Trophoblast cell (in vitro differentiated cells and primary cell): ENCODE measurements around the gene NTM.

Experiments used
- DNase-seq, 2 donors: peaks; one replicate each; pipeline ENCODE4 v3.0.0-alpha.2; 2016
- H2AFZ ChIP-seq: 2 replicates; pipeline ENCODE4 v1.6.1; 2013; ENCODE audit warnings: low read length, moderate library complexity, mild to moderate bottlenecking; ENCODE audit not compliant: insufficient read depth, poor library complexity
- H2AK5ac ChIP-seq: 2 replicates; pipeline ENCODE4 v1.6.1; 2013; ENCODE audit warnings: mild to moderate bottlenecking, low read length
- H2BK120ac ChIP-seq: 2 replicates; pipeline ENCODE4 v1.6.1; 2013; ENCODE audit warnings: low read length, mild to moderate bottlenecking, moderate library complexity; ENCODE audit not compliant: insufficient read depth, poor library complexity
- H2BK12ac ChIP-seq: 2 replicates; pipeline ENCODE4 v1.6.1; 2013; ENCODE audit warnings: mild to moderate bottlenecking, low read length, moderate library complexity
- H2BK5ac ChIP-seq: 2 replicates; pipeline ENCODE4 v1.6.1; 2013; ENCODE audit warnings: low read length, low read depth, moderate library complexity, mild to moderate bottlenecking; ENCODE audit not compliant: poor library complexity
- H3K14ac ChIP-seq: 2 replicates; pipeline ENCODE4 v1.6.1; 2013; ENCODE audit warnings: mild to moderate bottlenecking, low read length
- H3K18ac ChIP-seq: 2 replicates; pipeline ENCODE4 v1.6.1; 2013; ENCODE audit warnings: mild to moderate bottlenecking, low read length
- H3K23ac ChIP-seq: 2 replicates; pipeline ENCODE4 v1.6.1; 2013; ENCODE audit warnings: low read length
- H3K27ac ChIP-seq: 2 replicates; pipeline ENCODE4 v1.5.1; 2013; ENCODE audit warnings: low read depth, mild to moderate bottlenecking, inconsistent platforms, low read length, moderate library complexity
- H3K27me3 ChIP-seq: 2 replicates; pipeline ENCODE4 v1.6.1; 2013; ENCODE audit warnings: inconsistent platforms, mild to moderate bottlenecking, low read length, moderate library complexity; ENCODE audit not compliant: insufficient read depth
- H3K36me3 ChIP-seq, 2 experiments: 1 replicate in 1 of 2; 2 replicates in 1 of 2; pipeline ENCODE4 v1.6.1; 2013; ENCODE audit warnings: low read length in 2 of 2, mild to moderate bottlenecking in 2 of 2, moderate library complexity in 1 of 2; ENCODE audit not compliant: insufficient read depth in 2 of 2, control insufficient read depth in 1 of 2
- H3K4ac ChIP-seq: 2 replicates; pipeline ENCODE4 v1.6.1; 2013; ENCODE audit warnings: low read depth, mild to moderate bottlenecking, low read length, moderate library complexity
- H3K4me1 ChIP-seq, 2 experiments: 1 replicate in 1 of 2; 2 replicates in 1 of 2; pipeline ENCODE4 v1.6.1; 2013; ENCODE audit warnings: low read length in 2 of 2, mild to moderate bottlenecking in 2 of 2, moderate library complexity in 1 of 2; ENCODE audit not compliant: insufficient read depth in 2 of 2, control insufficient read depth in 1 of 2
- H3K4me2 ChIP-seq: 2 replicates; pipeline ENCODE4 v1.6.1; 2013; ENCODE audit warnings: inconsistent platforms, mild to moderate bottlenecking, low read length, moderate library complexity
- H3K4me3 ChIP-seq: 2 replicates; pipeline ENCODE4 v1.5.1; 2013; ENCODE audit warnings: mild to moderate bottlenecking, low read depth, low read length, inconsistent platforms
- H3K79me1 ChIP-seq: one replicate; pipeline ENCODE4 v1.6.1; 2013; ENCODE audit warnings: low read length
- H3K79me2 ChIP-seq: 2 replicates; pipeline ENCODE4 v1.6.1; 2013; ENCODE audit warnings: low read length, mild to moderate bottlenecking; ENCODE audit not compliant: control insufficient read depth, insufficient read depth, poor library complexity
- H3K9ac ChIP-seq: 2 replicates; pipeline ENCODE4 v1.6.1; 2013; ENCODE audit warnings: mild to moderate bottlenecking, low read length
- H3K9me3 ChIP-seq: 2 replicates; pipeline ENCODE4 v1.6.1; 2013; ENCODE audit warnings: low read depth, mild to moderate bottlenecking, control low read depth, inconsistent platforms, low read length; ENCODE audit not compliant: insufficient read depth
- H4K12ac ChIP-seq: 2 replicates; pipeline ENCODE4 v1.6.1; 2013; ENCODE audit warnings: low read depth, mild to moderate bottlenecking, low read length, moderate library complexity
- H4K8ac ChIP-seq: 2 replicates; pipeline ENCODE4 v1.6.1; 2013; ENCODE audit warnings: low read depth, mild to moderate bottlenecking, low read length, moderate library complexity
- H4K91ac ChIP-seq: one replicate; pipeline ENCODE4 v1.6.1; 2013; ENCODE audit warnings: low read depth, mild to moderate bottlenecking, low read length, moderate library complexity
- WGBS: extraction: QIAGEN DNeasy Blood & Tissue Kit; methylation state at CpG from one replicate; pipeline ENCODE4 v1.1.7; 2013; ENCODE audit warnings: missing lambda C conversion rate; ENCODE audit not compliant: insufficient read length, insufficient coverage; ENCODE audit errors: extremely low coverage; 5-methylcytosine and 5-hydroxymethylcytosine counted together

Gene NTM

DNA sequence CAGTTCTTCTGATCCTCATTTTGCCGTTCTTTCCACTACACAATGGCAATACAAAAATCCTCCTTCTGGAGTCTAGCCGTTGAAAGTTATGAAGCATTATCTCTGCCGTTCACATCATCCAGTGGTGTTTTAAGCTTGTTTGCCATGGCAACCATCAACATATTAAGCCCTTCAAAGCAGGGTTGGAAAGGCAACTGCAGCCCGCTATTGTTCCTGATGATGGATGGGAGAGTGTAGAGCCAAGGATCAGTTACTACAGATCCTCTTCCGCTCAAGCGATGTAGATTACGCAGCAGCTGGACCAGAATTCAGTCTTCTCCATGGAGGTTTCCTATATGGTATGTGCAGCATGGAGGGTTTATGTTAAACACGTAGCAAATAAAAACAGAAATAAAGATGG lies 352.7 kb downstream of the NTM start:
- H3K79me2 ChIP-seq, result no peaks in the 10 kb centered on the region
- H3K36me3 ChIP-seq, result no peaks in the 10 kb centered on the region
- H3K9me3 ChIP-seq, result no peaks in the 10 kb centered on the region
- no peak overlapping the region for H2BK12ac ChIP-seq
- no peak overlapping the region for H3K4me3 ChIP-seq
- H3K9ac ChIP-seq, result no peak overlapping the region
- no CpG with 5 or more reads among the region's 8 CpGs for whole genome bisulfite sequencing
- no peak overlapping the region for H3K4me2 ChIP-seq
- no peak overlapping the region for H2BK120ac ChIP-seq
- H4K8ac ChIP-seq, result no peak overlapping the region
- H2AK5ac ChIP-seq, result no peak overlapping the region
- H3K27me3 ChIP-seq, result no peaks in the 10 kb centered on the region
- H3K14ac ChIP-seq, result no peak overlapping the region
- H3K4me1 ChIP-seq, result no peaks in the 10 kb centered on the region
- H3K18ac ChIP-seq, result no peak overlapping the region
- H3K23ac ChIP-seq, result no peak overlapping the region
- H3K79me1 ChIP-seq, result no peaks in the 10 kb centered on the region
- H3K4ac ChIP-seq, result no peak overlapping the region
- no peak overlapping the region for H2AFZ ChIP-seq
- no peak overlapping the region for H4K12ac ChIP-seq
- no peak for DNase-seq
- H3K27ac ChIP-seq, result no peak overlapping the region
- no peak overlapping the region for H2BK5ac ChIP-seq
- H4K91ac ChIP-seq, result no peak overlapping the region

DNA sequence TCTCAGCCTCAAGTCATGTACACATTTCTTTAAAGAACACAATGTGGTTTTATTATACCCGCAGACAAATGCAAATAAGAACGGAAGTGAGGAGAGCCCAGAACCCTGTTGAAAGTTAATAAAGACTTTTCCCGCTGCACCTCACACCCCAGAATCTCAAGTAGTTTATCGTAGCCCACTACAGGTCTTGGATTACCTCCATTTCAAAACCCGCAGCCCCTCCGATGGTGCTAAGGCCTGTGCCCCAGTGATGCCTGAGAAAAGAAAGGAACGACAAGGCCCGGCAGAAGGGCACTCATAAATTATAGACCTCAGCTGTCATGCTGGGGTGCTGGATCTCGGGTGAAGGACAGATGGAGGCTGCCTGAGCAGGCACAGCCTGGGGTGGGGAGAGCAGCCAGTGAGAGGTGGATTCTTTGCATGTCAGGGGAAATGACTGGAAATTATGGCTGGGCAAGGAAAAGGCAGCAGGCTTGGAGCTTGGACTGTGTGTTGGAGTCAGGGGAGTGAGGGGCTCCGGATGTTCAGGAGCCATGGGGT lies 354.1 kb downstream of the NTM start:
- Histone ChIP-seq H3K79me2 (no peaks in the 10 kb centered on the region), H3K4ac (no peak overlapping the region), H3K27ac (no peak overlapping the region), H3K27me3 (no peaks in the 10 kb centered on the region), H2BK12ac (no peak overlapping the region), H3K4me3 (no peak overlapping the region), H3K9me3 (no peaks in the 10 kb centered on the region), H3K4me2 (no peak overlapping the region), H3K23ac (no peak overlapping the region), H2AK5ac (no peak overlapping the region), H2AFZ (no peak overlapping the region), H3K18ac (no peak overlapping the region), H4K91ac (no peak overlapping the region), H3K36me3 (no peaks in the 10 kb centered on the region), H2BK120ac (no peak overlapping the region), H4K12ac (no peak overlapping the region), H3K4me1 (no peaks in the 10 kb centered on the region), H3K9ac (no peak overlapping the region), H4K8ac (no peak overlapping the region), H3K79me1 (no peaks in the 10 kb centered on the region), H3K14ac (no peak overlapping the region), H2BK5ac (no peak overlapping the region)
- no peak for DNase-seq
- no CpG with 5 or more reads among the region's 10 CpGs for WGBS

DNA sequence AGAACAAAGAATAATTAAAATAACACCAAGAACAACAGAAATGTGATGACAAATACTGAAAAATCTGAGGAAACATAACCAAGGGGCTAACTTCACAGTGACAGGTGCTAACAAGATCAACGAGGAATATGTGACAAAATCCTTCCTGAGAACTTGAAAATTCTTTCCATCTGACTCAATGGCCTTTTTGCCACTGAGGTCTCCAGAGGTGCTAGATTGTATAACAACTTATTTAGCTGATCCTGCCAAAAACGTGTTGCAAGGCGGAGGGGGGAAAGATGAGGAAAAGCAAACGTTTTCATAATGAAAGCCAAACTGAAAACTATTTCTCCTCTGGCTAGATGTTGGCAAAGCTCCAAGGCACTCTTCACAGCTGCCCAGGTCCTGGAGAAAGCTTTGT lies 364.5 kb downstream of the NTM start:
- DNase-seq, result no peak
- H3K4me2 ChIP-seq, result no peak overlapping the region
- H3K27ac ChIP-seq, result no peak overlapping the region
- H2AK5ac ChIP-seq, result no peak overlapping the region
- H2BK5ac ChIP-seq, result no peak overlapping the region
- no peaks in the 10 kb centered on the region for H3K36me3 ChIP-seq
- H3K18ac ChIP-seq, result no peak overlapping the region
- H4K91ac ChIP-seq, result no peak overlapping the region
- no peaks in the 10 kb centered on the region for H3K27me3 ChIP-seq
- no peak overlapping the region for H3K14ac ChIP-seq
- no peaks in the 10 kb centered on the region for H3K79me1 ChIP-seq
- H2BK120ac ChIP-seq, result no peak overlapping the region
- no peak overlapping the region for H4K8ac ChIP-seq
- no peak overlapping the region for H3K4ac ChIP-seq
- no peaks in the 10 kb centered on the region for H3K79me2 ChIP-seq
- no peak overlapping the region for H3K4me3 ChIP-seq
- H2BK12ac ChIP-seq, result no peak overlapping the region
- no CpG with 5 or more reads among the region's 4 CpGs for WGBS
- no peaks in the 10 kb centered on the region for H3K4me1 ChIP-seq
- no peaks in the 10 kb centered on the region for H3K9me3 ChIP-seq
- no peak overlapping the region for H3K9ac ChIP-seq
- H3K23ac ChIP-seq, result no peak overlapping the region
- no peak overlapping the region for H2AFZ ChIP-seq
- no peak overlapping the region for H4K12ac ChIP-seq

DNA sequence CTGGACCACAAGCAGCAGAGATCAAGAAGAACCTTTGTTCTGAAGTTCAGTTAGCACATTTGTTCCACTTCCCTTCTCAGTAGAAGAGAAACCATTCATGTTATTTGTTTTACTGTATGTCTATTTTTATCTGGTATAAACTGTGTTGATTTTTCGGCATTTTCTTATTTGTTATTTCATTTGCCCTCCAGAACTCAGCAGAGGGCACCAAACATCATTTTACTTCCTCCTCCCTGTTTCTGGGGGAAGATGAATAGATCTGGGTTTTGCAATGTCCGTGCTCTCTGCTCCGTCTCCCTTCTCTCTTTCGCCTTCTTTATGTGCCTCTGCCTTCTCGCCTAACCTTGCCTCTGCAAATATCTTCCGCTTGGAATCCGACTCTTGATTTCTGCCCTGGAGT lies 366.9 kb downstream of the NTM start:
- Histone ChIP-seq H3K36me3 (no peaks in the 10 kb centered on the region), H3K4me2 (no peak overlapping the region), H4K91ac (no peak overlapping the region), H2AFZ (no peak overlapping the region), H3K23ac (no peak overlapping the region), H3K79me1 (no peaks in the 10 kb centered on the region), H3K4ac (no peak overlapping the region), H2BK120ac (no peak overlapping the region), H3K79me2 (no peaks in the 10 kb centered on the region), H3K4me3 (no peak overlapping the region), H4K12ac (no peak overlapping the region), H3K9ac (no peak overlapping the region), H3K27me3 (no peaks in the 10 kb centered on the region), H3K27ac (no peak overlapping the region), H4K8ac (no peak overlapping the region), H3K4me1 (no peaks in the 10 kb centered on the region), H2AK5ac (no peak overlapping the region), H3K14ac (no peak overlapping the region), H2BK12ac (no peak overlapping the region), H2BK5ac (no peak overlapping the region), H3K9me3 (no peaks in the 10 kb centered on the region), H3K18ac (no peak overlapping the region)
- DNase-seq, result no peak
- WGBS, result no CpG with 5 or more reads among the region's 7 CpGs
